Sigmoid colon (tissue), 7 donors: ENCODE data around the gene MAPKBP1. TPM values are rescaled to one million over a fixed set of nuclear protein-coding genes. Genes with fewer than 3 reads are reported as not detected.

Experiments used
- DNase-seq: peaks from one replicate; pipeline ENCODE4 v3.0.0-alpha.2; 2019
- H3K27ac ChIP-seq, 4 donors: fragments of 200-600 bp; sonication (generic); one replicate each; pipeline ENCODE4 v1.5.1; 2016 to 2019; ENCODE audit warnings: mild to moderate bottlenecking in 1 of 4
- H3K27me3 ChIP-seq, 3 donors: fragments of 200-600 bp; sonication (generic); one replicate each; pipeline ENCODE4 v1.5.1; 2019; ENCODE audit warnings: mild to moderate bottlenecking in 1 of 3
- H3K36me3 ChIP-seq, 4 donors: fragments of 200-600 bp; sonication (generic); one replicate each; pipeline ENCODE4 v1.5.1; 2016 to 2019
- H3K4me1 ChIP-seq, 4 donors: fragments of 200-600 bp; sonication (generic); one replicate each; pipeline ENCODE4 v1.5.1; 2017 to 2019
- H3K4me3 ChIP-seq, 4 donors: fragments of 200-600 bp; sonication (generic); one replicate each; pipeline ENCODE4 v1.5.1; 2017 to 2019; ENCODE audit warnings: mild to moderate bottlenecking in 2 of 4, moderate library complexity in 1 of 4
- H3K9me3 ChIP-seq, 4 donors: fragments of 200-600 bp in 3 of 4; sonication (generic) in 3 of 4; one replicate each; pipeline versions ENCODE4 v1.5.1 to v1.6.1; 2013 to 2019
- EP300 ChIP-seq, 4 donors: sonication (generic); formaldehyde crosslinking; IDR thresholded peaks; one replicate each; pipeline ENCODE4 v1.6.1; 2017; ENCODE audit warnings: antibody characterized with exemption in 4 of 4
- POLR2A ChIP-seq, 2 donors: fragments of 450-650 bp; IDR thresholded peaks; one replicate each; pipeline ENCODE4 v1.6.1; 2016; ENCODE audit warnings: antibody characterized with exemption in 2 of 2, mild to moderate bottlenecking in 2 of 2, moderate library complexity in 2 of 2
- POLR2AphosphoS5 ChIP-seq, 4 donors: sonication (generic); formaldehyde crosslinking; IDR thresholded peaks; one replicate each; pipeline ENCODE4 v1.6.1; 2017; ENCODE audit warnings: antibody characterized with exemption in 4 of 4
- WGBS, 2 donors: extraction: QIAGEN DNeasy Blood & Tissue Kit; methylation state at CpG; one replicate each; pipeline ENCODE4 v1.1.7; 2013; 5-methylcytosine and 5-hydroxymethylcytosine counted together
- intact Hi-C: fragments of 100-400 bp; cut with DNase I; formaldehyde crosslinking; loops from one replicate; pipeline ENCODE4 v1.15.1; 2023
- polyA plus RNA-seq, 3 donors: library from polyadenylated mRNA; stranded (reverse); fragments of 200-250 nt; gene quantifications; one replicate each; pipeline ENCODE4 v1.2.3, GENCODE V29; 2013
- total RNA-seq, 4 donors: library from RNA; depleted of rRNA; stranded (reverse); fragments of >200 nt; gene quantifications; one replicate each; pipeline ENCODE4 v1.1.0, GENCODE V29; 2016
- TF ChIP-seq, protein P1 (sequence below), 4 experiments: fragments of 450-650 bp in 3 of 4; fragments of 200-600 bp in 1 of 4; IDR thresholded peaks; one replicate each; pipeline ENCODE4 v1.5.1; 2016 to 2019; ENCODE audit warnings: antibody characterized with exemption in 4 of 4, mild to moderate bottlenecking in 3 of 4, moderate library complexity in 2 of 4
- donor health status: healthy with polysubstance abuse.
- donor health status: Bipolar disorder and iron deficiency.
- donor health status: healthy.

MAPKBP1 gene
- total and polyA plus RNA-seq, 7 donors: 2.3 to 42.7 (median 15.0) TPM

GRCh38 chr15:41869770-41870688 lies 95.7 kb downstream of the MAPKBP1 start:
- H3K4me1 ChIP-seq: no peaks in the 10 kb centered on the region
- no peak for DNase-seq
- no peak overlapping the region for H3K27ac ChIP-seq
- WGBS, 2 donors: 88 to 90% methylated on average over 42 of the region's 42 CpGs
- H3K27me3 ChIP-seq: no peaks in the 10 kb centered on the region
- no peak overlapping the region for H3K4me3 ChIP-seq
- no peaks in the 10 kb centered on the region for H3K9me3 ChIP-seq
- no peak for TF ChIP-seq POLR2A (IDR thresholded peaks at IDR 0.05)
- TF ChIP-seq, protein P1, sequence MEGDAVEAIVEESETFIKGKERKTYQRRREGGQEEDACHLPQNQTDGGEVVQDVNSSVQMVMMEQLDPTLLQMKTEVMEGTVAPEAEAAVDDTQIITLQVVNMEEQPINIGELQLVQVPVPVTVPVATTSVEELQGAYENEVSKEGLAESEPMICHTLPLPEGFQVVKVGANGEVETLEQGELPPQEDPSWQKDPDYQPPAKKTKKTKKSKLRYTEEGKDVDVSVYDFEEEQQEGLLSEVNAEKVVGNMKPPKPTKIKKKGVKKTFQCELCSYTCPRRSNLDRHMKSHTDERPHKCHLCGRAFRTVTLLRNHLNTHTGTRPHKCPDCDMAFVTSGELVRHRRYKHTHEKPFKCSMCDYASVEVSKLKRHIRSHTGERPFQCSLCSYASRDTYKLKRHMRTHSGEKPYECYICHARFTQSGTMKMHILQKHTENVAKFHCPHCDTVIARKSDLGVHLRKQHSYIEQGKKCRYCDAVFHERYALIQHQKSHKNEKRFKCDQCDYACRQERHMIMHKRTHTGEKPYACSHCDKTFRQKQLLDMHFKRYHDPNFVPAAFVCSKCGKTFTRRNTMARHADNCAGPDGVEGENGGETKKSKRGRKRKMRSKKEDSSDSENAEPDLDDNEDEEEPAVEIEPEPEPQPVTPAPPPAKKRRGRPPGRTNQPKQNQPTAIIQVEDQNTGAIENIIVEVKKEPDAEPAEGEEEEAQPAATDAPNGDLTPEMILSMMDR (IDR thresholded peaks at IDR 0.05): no peak
- TF ChIP-seq EP300 (IDR thresholded peaks at IDR 0.05): no peak
- no peak for TF ChIP-seq POLR2AphosphoS5 (IDR thresholded peaks at IDR 0.05)
- no peaks in the 10 kb centered on the region for H3K36me3 ChIP-seq
- intact Hi-C loops: no loop called here

- DNase-seq: no peak
- Histone ChIP-seq H3K9me3 (no peaks in the 10 kb centered on the region), H3K36me3 (no peaks in the 10 kb centered on the region), H3K27ac (no peak overlapping the region), H3K4me1 (no peaks in the 10 kb centered on the region), H3K4me3 (no peak overlapping the region), H3K27me3 (no peaks in the 10 kb centered on the region)
- intact Hi-C loops: no loop called here
- TF ChIP-seq POLR2AphosphoS5 (IDR thresholded peaks at IDR 0.05) (no peak), POLR2A (IDR thresholded peaks at IDR 0.05) (no peak), EP300 (IDR thresholded peaks at IDR 0.05) (no peak)
- TF ChIP-seq, protein P1 (IDR thresholded peaks at IDR 0.05): no peak
- 71 to 83% methylated on average over 9 of the region's 9 CpGs for whole genome bisulfite sequencing, 2 donors
Observed at GRCh38 chr15:41870689-41871081, 96.4 kb downstream of the MAPKBP1 start.

- Histone ChIP-seq H3K4me1 (no peaks in the 10 kb centered on the region), H3K27ac (no peak overlapping the region), H3K9me3 (no peaks in the 10 kb centered on the region), H3K27me3 (no peaks in the 10 kb centered on the region), H3K4me3 (no peak overlapping the region), H3K36me3 (no peaks in the 10 kb centered on the region)
- no peak for DNase-seq
- 90 to 95% methylated on average over 19 of the region's 19 CpGs for WGBS, 2 donors
- TF ChIP-seq POLR2AphosphoS5 (IDR thresholded peaks at IDR 0.05): no peak
- TF ChIP-seq, protein P1 (IDR thresholded peaks at IDR 0.05): no peak
- TF ChIP-seq EP300 (IDR thresholded peaks at IDR 0.05): no peak
- no peak for TF ChIP-seq POLR2A (IDR thresholded peaks at IDR 0.05)
- intact Hi-C loops: no loop called here
Observed at GRCh38 chr15:41871175-41871905, 97.1 kb downstream of the MAPKBP1 start.

- intact Hi-C loops: no loop called here
- 91 to 94% methylated on average over 9 of the region's 9 CpGs for WGBS, 2 donors
- TF ChIP-seq, protein P1 (IDR thresholded peaks at IDR 0.05): no peak
- TF ChIP-seq EP300 (IDR thresholded peaks at IDR 0.05): no peak
- no peak for TF ChIP-seq POLR2A (IDR thresholded peaks at IDR 0.05)
- TF ChIP-seq POLR2AphosphoS5 (IDR thresholded peaks at IDR 0.05): no peak
Observed at GRCh38 chr15:41872166-41872747, 98.0 kb downstream of the MAPKBP1 start.

More at GRCh38 chr15:41872166-41872747, 98.0 kb downstream of the MAPKBP1 start:
- Histone ChIP-seq H3K27me3 (no peaks in the 10 kb centered on the region), H3K36me3 (no peaks in the 10 kb centered on the region), H3K27ac (no peak overlapping the region), H3K4me1 (no peaks in the 10 kb centered on the region), H3K4me3 (no peak overlapping the region), H3K9me3 (no peaks in the 10 kb centered on the region)
- no peak for DNase-seq
